ENCODE results near the gene SORCS2. TPM values are rescaled to one million over a fixed set of nuclear protein-coding genes. Genes with fewer than 3 reads are reported as not detected.
"Not testable (repeated sequence)": the region's sequence is repeated elsewhere in the genome, so short reads cannot be mapped to it uniquely, and the experiment has no call there.

The SORCS2 gene
- total RNA-seq, 2 experiments from 2014 or later, result 0.07 to 0.15 TPM

DNA sequence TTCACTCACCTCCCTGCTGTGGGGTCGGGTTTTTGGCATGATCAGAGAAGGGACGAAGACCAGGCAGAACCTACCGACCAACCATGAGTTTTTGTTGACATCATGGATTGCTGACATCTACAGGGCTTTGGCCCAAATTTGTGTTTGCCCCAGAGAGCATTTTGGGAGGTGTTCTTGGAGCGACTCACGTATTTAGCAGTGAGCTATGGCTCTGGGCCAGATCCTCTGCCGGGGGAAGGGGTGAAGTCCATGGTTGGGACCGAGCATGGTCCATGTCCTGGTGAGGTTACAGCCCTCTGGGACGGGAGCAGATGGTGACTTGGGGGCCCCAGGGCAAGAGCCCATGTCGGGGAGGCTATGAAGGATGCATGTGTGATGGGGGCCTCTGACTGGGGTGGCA is 17.4 kb downstream of the SORCS2 start:
- no peak overlapping the region for H3K27ac Mint-ChIP-seq

DNA sequence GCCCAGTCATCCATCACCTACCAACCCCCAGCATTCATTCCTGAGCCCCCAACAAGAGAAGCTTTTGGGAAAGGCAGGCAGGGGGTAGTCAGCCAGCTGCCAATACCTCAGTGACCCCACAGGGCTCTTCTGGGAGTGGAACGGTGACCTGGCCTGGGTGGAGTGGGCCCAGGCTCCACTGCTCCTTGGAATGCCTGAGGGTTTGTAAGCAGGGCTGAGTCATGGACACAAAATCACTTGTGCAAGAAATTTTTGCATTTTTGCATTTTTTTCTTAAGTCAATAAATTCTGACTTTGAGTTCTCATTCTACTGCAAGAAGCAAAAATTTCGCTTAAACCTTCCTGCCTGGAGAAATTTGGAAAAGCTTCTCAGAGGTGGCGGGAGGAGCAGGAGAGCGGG is 18.5 kb downstream of the SORCS2 start:
- H3K4me1 Mint-ChIP-seq (ENCODE audit: low read depth), result no peaks in the 10 kb centered on the region
- H3K36me3 Mint-ChIP-seq (ENCODE audit: low read depth), result no peaks in the 10 kb centered on the region
- H3K27ac Mint-ChIP-seq, result no peak overlapping the region
- peaks cover 4% of the 10 kb centered on the region for H3K9me3 Mint-ChIP-seq
- intact Hi-C loops (cut with micrococcal nuclease), result no loop called here
- no peak for DNase-seq
- H3K27me3 Mint-ChIP-seq (ENCODE audit: low read depth), result peaks cover 4% of the 10 kb centered on the region
- no peak overlapping the region for H3K4me3 Mint-ChIP-seq
- CTCF ChIA-PET, result no interaction called here

More for the DNA sequence above, 17.4 kb downstream of the SORCS2 start:
- intact Hi-C loops (cut with micrococcal nuclease), result no loop called here
- CTCF ChIA-PET, result no interaction called here
- Mint-ChIP-seq H3K36me3 (ENCODE audit: low read depth) (no peaks in the 10 kb centered on the region), H3K9me3 (peaks cover 4% of the 10 kb centered on the region), H3K4me1 (ENCODE audit: low read depth) (no peaks in the 10 kb centered on the region), H3K4me3 (no peak overlapping the region), H3K27me3 (ENCODE audit: low read depth) (peaks cover 4% of the 10 kb centered on the region)
- no peak for DNase-seq

DNA sequence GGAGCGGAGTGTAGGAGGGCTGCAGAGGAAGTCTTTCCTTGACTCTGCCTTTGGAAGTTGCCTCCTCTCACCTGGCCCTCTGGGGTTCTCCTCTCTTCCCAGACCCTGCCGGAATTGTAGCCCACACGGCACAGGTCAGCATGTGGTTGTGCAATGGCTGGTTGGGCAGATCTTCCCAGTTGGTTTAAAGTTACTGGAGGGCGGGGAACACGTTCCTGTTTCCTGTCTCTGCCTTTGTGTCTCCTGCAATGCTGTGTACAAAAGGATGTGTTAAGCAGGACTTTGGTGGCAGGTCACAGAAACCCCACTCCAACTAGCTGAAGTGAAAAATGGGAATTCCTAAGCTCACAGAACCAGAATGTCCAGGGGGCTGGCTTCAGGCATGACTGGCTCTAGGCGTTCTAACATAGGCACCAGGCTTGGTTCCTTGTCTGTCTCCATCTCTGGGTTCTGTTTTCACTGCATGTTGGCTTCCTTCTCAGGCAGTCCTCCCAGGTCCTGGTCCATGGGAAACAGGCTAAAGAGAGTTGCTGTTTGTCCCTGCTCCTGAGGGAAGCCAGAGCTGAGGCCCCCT is 19.9 kb downstream of the SORCS2 start:
- no peaks in the 10 kb centered on the region for H3K4me1 Mint-ChIP-seq (ENCODE audit: low read depth)
- H3K36me3 Mint-ChIP-seq (ENCODE audit: low read depth), result no peaks in the 10 kb centered on the region
- H3K9me3 Mint-ChIP-seq, result peaks cover 4% of the 10 kb centered on the region
- no peak overlapping the region for H3K27ac Mint-ChIP-seq
- intact Hi-C loops (cut with micrococcal nuclease), result no loop called here
- no peak for DNase-seq
- H3K27me3 Mint-ChIP-seq (ENCODE audit: low read depth), result peaks cover 4% of the 10 kb centered on the region
- no peak overlapping the region for H3K4me3 Mint-ChIP-seq
- CTCF ChIA-PET, result no interaction called here

DNA sequence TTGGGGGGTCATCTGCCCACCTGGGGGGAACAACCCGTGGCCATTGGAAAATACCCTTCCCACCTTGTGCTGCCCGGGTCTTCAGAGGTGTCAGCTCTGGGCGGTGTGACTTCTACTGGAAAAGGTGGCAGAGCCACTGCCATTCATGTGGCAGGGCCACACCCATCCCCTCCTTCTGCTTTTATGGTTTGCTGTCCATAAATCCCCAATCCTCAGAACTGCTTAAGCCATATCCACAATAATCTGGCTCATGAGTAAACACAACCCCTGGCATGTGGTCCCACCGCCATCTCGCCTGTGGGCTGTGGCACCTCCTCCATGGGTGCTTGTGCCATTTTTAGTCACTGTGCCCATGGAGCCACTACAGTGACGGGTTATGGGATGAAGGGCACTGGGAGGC is 20.6 kb downstream of the SORCS2 start:
- CTCF ChIA-PET, result no interaction called here
- H3K4me1 Mint-ChIP-seq (ENCODE audit: low read depth), result no peaks in the 10 kb centered on the region
- H3K27ac Mint-ChIP-seq, result no peak overlapping the region
- H3K36me3 Mint-ChIP-seq (ENCODE audit: low read depth), result no peaks in the 10 kb centered on the region
- H3K4me3 Mint-ChIP-seq, result no peak overlapping the region
- peaks cover 4% of the 10 kb centered on the region for H3K9me3 Mint-ChIP-seq
- no peak for DNase-seq
- H3K27me3 Mint-ChIP-seq (ENCODE audit: low read depth), result peaks cover 4% of the 10 kb centered on the region
- intact Hi-C loops (cut with micrococcal nuclease), result no loop called here

DNA sequence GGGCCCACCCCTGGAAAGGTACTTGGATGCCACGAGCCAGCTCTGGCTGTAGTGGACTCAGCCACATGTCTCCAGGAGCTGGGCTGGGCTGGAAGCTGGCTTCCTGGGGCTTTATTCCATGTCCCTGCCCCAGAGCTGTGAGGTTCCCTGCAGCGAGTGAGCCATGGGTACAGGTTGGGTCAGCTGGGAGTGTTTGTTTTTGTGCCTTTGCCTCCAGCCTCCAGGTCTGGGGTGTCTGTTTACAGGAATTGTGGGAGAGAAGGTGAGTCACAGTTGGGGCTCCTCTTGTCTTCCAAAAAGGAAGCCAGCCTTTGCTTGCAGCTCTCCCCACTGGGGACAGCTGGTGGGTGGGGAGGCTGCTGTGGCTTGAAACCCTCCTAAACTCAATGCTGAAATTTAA is 21.5 kb downstream of the SORCS2 start:
- CTCF ChIA-PET, result no interaction called here
- Mint-ChIP-seq H3K27ac (no peak overlapping the region), H3K9me3 (peaks cover 4% of the 10 kb centered on the region), H3K4me3 (no peak overlapping the region), H3K36me3 (ENCODE audit: low read depth) (no peaks in the 10 kb centered on the region), H3K4me1 (ENCODE audit: low read depth) (no peaks in the 10 kb centered on the region), H3K27me3 (ENCODE audit: low read depth) (peaks cover 4% of the 10 kb centered on the region)
- DNase-seq, result no peak
- intact Hi-C loops (cut with micrococcal nuclease), result no loop called here

DNA sequence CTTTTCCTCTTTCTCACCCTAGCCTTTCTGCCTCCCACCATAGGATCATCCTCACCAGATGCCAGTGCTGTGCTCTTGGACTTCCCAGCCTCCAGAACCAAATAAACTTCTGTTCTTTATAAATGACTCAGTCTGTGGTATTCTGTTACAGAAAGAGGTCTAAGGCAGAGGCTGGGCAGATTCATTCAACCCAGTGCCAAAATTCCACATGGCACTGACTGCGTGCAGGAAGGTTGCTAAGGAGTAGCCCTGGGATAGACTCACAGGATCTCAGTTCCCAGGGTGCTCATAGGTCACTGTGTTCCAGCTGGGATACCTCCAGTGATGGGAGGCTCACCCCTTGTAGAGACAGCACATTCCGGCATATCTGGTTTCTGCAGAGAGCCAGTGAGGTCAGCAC is 22.0 kb downstream of the SORCS2 start:
- no peak overlapping the region for H3K4me3 Mint-ChIP-seq
- peaks cover 6% of the 10 kb centered on the region for H3K27me3 Mint-ChIP-seq (ENCODE audit: low read depth)
- H3K4me1 Mint-ChIP-seq (ENCODE audit: low read depth), result no peaks in the 10 kb centered on the region
- CTCF ChIA-PET, result no interaction called here
- intact Hi-C loops (cut with micrococcal nuclease), result no loop called here
- H3K36me3 Mint-ChIP-seq (ENCODE audit: low read depth), result no peaks in the 10 kb centered on the region
- DNase-seq, result no peak
- H3K9me3 Mint-ChIP-seq, result peaks cover 4% of the 10 kb centered on the region
- H3K27ac Mint-ChIP-seq, result no peak overlapping the region

DNA sequence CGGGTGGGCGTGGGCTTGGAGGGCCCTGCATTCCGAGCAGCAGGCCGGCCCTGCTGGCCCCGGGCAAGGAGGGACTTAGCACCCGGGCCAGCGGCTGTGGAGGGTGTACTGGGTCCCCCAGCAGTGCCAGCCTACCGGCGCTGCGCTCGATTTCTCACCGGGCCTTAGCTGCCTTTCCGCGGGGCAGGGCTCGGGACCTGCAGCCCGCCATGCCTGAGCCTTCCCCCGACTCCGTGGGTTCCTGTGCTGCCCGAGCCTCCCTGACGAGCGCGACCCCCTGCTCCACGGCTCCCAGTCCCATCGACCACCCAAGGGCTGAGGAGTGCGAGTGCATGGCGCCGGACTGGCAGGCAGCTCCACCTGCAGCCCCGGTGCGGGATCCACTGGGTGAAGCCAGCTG is 22.8 kb downstream of the SORCS2 start:
- H3K27me3 Mint-ChIP-seq (ENCODE audit: low read depth); DNase-seq; intact Hi-C loops (cut with micrococcal nuclease); H3K4me1 Mint-ChIP-seq (ENCODE audit: low read depth); H3K36me3 Mint-ChIP-seq (ENCODE audit: low read depth); H3K4me3 Mint-ChIP-seq; H3K27ac Mint-ChIP-seq; H3K9me3 Mint-ChIP-seq; CTCF ChIA-PET: not testable (repeated sequence)

DNA sequence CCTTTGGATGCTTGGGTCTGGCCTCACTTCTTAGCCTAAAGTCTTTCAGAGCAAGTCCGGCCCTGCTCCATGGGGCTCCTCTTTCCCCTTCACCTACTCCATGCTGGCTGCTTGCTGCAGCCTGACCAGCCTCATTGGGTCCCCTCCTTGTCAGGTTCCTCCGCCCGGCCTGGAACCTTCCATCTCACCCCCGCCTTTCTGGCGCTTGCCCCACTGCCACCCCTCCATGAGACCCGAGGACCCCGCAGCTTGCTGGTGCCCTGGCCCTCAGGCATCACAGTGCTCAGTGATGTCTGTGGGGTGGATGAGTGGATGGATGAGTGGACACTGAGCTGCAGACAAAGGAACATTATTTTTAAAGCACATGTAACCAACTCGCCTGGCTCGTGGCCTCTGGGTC is 24.7 kb downstream of the SORCS2 start:
- Mint-ChIP-seq H3K27ac (no peak overlapping the region), H3K36me3 (ENCODE audit: low read depth) (no peaks in the 10 kb centered on the region), H3K9me3 (peaks cover 4% of the 10 kb centered on the region), H3K4me1 (ENCODE audit: low read depth) (no peaks in the 10 kb centered on the region), H3K4me3 (no peak overlapping the region), H3K27me3 (ENCODE audit: low read depth) (peaks cover 2% of the 10 kb centered on the region)
- intact Hi-C loops (cut with micrococcal nuclease), result no loop called here
- CTCF ChIA-PET, result no interaction called here
- DNase-seq, result no peak

DNA sequence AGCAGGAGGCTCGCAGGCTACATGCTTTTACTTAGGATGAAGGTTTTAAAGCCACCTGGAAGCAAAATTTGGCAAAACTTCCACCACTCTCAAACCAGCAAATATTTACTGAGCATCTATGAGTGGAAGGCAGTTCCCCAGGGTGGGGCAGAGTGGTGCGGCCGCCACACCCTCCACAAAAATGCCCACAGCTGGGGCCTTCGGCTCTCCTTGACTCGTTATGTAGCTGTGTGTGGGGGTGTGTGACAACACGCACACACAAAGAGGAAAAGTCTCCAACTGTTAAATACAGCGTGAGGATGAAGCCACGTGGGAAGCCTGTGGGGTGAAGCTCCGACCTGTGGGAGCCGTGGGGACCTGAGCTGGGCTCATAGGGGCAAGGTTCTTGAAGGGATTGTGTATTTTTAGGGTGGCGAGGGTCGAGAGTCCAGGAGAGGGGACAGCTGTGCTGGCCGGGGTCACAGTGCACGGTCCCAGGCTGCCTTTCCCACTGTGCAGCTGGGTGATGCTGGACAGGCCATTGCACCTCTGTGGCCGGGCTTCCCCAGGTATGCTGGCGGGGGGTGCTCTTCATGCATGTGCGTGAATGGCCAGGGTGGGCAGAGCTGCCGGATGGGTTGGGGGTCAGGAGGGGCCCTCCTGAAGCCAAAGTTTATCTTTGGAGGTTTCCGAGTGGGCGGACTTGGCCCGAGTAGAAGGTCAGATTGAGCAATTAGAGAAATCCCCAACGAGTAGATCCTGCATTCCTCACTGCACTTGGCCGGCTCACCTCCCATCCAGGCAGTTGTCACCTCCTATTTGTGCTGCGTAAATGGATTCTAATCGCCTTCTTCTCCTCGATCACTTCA is 25.4 kb downstream of the SORCS2 start:
- no peak overlapping the region for H3K27ac Mint-ChIP-seq
- H3K27me3 Mint-ChIP-seq (ENCODE audit: low read depth), result peaks cover 2% of the 10 kb centered on the region
- intact Hi-C loops (cut with micrococcal nuclease), result no loop called here
- peaks cover 4% of the 10 kb centered on the region for H3K9me3 Mint-ChIP-seq
- no peaks in the 10 kb centered on the region for H3K36me3 Mint-ChIP-seq (ENCODE audit: low read depth)
- H3K4me3 Mint-ChIP-seq, result no peak overlapping the region
- CTCF ChIA-PET, result no interaction called here
- no peak for DNase-seq
- H3K4me1 Mint-ChIP-seq (ENCODE audit: low read depth), result no peaks in the 10 kb centered on the region

DNA sequence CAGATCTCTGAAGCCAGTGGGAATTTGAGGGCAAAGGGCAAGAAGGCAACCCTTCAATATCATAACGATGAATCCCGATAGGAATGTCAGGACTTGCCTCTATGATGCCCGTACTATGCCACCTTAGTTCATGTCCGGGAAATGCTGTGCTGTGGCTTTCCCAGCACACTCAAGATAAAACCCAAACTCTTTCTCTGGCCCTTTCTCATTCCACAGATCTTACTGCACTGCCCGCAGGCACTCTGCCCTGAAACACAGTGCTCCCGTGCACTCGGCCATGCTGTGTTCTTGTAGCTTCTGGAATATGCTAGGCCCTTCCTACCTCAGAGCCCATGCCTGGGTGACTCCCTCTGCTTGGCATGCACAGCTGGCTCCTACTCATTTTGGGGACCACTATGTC is 26.3 kb downstream of the SORCS2 start:
- peaks cover 4% of the 10 kb centered on the region for H3K9me3 Mint-ChIP-seq
- H3K4me3 Mint-ChIP-seq, result no peak overlapping the region
- no peaks in the 10 kb centered on the region for H3K4me1 Mint-ChIP-seq (ENCODE audit: low read depth)
- no peaks in the 10 kb centered on the region for H3K36me3 Mint-ChIP-seq (ENCODE audit: low read depth)
- DNase-seq, result no peak
- peaks cover 2% of the 10 kb centered on the region for H3K27me3 Mint-ChIP-seq (ENCODE audit: low read depth)
- intact Hi-C loops (cut with micrococcal nuclease), result no loop called here
- CTCF ChIA-PET, result no interaction called here
- H3K27ac Mint-ChIP-seq, result no peak overlapping the region

DNA sequence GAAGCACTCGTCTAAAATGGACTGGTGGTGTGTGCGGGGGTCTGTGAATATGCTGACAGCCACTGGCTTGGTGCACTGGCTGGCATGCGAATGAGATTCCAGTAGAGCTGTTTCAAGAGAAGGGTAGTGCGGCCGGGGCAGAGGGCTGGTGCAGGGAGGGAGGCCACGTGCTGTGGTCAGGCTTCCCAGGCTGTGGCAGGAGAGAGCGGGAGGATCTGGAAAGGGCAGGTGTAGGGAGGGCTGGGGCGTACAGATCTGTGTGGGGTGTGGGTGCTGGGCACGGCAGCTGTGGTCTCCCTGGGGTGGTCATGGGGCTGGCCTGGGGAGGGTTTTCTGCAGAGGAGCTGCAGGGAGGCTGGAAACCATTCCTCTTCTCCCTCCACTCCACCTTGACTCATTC is 30.2 kb downstream of the SORCS2 start:
- no peak for DNase-seq
- Mint-ChIP-seq H3K27ac (no peak overlapping the region), H3K4me3 (no peak overlapping the region), H3K27me3 (ENCODE audit: low read depth) (peaks cover 2% of the 10 kb centered on the region), H3K4me1 (ENCODE audit: low read depth) (no peaks in the 10 kb centered on the region), H3K36me3 (ENCODE audit: low read depth) (no peaks in the 10 kb centered on the region), H3K9me3 (no peaks in the 10 kb centered on the region)
- intact Hi-C loops (cut with micrococcal nuclease), result no loop called here
- CTCF ChIA-PET, result no interaction called here

DNA sequence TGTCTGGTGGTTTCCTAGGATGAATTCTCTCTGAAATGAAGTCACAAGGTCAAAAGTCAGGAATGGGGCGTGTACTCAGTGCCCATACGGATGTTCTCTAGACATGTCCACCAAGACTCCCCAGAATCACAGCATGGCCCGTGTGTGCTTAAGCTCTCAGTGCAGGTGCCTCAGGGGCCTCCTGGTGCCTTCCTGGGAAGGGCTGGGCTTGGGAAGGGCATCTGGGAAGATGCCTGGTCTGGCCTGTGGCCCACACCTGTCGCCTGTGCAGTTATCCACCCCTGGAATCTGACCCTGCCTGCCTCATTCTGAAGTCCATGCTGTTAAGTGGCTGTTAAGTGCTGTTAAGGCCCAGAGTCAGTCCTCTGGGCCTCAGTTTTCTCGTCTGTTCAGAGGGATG is 31.2 kb downstream of the SORCS2 start:
- intact Hi-C loops (cut with micrococcal nuclease), result no loop called here
- DNase-seq, result no peak
- CTCF ChIA-PET, result no interaction called here
- peaks cover 2% of the 10 kb centered on the region for H3K27me3 Mint-ChIP-seq (ENCODE audit: low read depth)
- no peaks in the 10 kb centered on the region for H3K36me3 Mint-ChIP-seq (ENCODE audit: low read depth)
- no peaks in the 10 kb centered on the region for H3K9me3 Mint-ChIP-seq
- H3K4me3 Mint-ChIP-seq, result no peak overlapping the region
- H3K27ac Mint-ChIP-seq, result no peak overlapping the region
- H3K4me1 Mint-ChIP-seq (ENCODE audit: low read depth), result no peaks in the 10 kb centered on the region

DNA sequence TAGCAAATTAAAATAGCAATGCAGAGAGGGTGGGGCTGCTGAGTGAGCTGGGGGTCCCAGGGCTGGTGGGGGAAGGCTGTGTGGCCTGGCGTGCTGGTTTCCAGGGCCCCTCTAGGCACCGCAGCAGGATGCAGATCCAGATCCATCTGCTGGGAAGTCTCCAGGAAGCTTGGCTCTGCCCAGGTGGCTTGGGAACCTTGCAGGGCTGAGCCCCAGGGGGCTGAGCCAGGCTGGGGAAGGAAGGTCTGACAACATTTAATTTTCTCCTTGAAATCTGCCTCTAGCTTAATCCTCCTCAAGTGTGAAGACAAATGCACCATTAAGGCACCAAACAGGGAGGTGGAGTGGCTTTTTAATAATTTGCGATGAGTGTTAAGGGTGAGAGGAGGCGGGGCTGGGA is 31.7 kb downstream of the SORCS2 start:
- H3K27ac Mint-ChIP-seq, result no peak overlapping the region
- intact Hi-C loops (cut with micrococcal nuclease), result no loop called here
- H3K36me3 Mint-ChIP-seq (ENCODE audit: low read depth), result no peaks in the 10 kb centered on the region
- H3K4me1 Mint-ChIP-seq (ENCODE audit: low read depth), result no peaks in the 10 kb centered on the region
- no peaks in the 10 kb centered on the region for H3K9me3 Mint-ChIP-seq
- H3K4me3 Mint-ChIP-seq, result no peak overlapping the region
- no peak for DNase-seq
- CTCF ChIA-PET, result no interaction called here
- H3K27me3 Mint-ChIP-seq (ENCODE audit: low read depth), result peaks cover 2% of the 10 kb centered on the region
